Measurements from ENCODE around the gene FLRT1. TPM values are rescaled to one million over a fixed set of nuclear protein-coding genes. Genes with fewer than 3 reads are reported as not detected.

The FLRT1 gene, protein sequence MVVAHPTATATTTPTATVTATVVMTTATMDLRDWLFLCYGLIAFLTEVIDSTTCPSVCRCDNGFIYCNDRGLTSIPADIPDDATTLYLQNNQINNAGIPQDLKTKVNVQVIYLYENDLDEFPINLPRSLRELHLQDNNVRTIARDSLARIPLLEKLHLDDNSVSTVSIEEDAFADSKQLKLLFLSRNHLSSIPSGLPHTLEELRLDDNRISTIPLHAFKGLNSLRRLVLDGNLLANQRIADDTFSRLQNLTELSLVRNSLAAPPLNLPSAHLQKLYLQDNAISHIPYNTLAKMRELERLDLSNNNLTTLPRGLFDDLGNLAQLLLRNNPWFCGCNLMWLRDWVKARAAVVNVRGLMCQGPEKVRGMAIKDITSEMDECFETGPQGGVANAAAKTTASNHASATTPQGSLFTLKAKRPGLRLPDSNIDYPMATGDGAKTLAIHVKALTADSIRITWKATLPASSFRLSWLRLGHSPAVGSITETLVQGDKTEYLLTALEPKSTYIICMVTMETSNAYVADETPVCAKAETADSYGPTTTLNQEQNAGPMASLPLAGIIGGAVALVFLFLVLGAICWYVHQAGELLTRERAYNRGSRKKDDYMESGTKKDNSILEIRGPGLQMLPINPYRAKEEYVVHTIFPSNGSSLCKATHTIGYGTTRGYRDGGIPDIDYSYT
- total RNA-seq, result under 0.01 and 0.29 TPM in 2 replicates

DNA sequence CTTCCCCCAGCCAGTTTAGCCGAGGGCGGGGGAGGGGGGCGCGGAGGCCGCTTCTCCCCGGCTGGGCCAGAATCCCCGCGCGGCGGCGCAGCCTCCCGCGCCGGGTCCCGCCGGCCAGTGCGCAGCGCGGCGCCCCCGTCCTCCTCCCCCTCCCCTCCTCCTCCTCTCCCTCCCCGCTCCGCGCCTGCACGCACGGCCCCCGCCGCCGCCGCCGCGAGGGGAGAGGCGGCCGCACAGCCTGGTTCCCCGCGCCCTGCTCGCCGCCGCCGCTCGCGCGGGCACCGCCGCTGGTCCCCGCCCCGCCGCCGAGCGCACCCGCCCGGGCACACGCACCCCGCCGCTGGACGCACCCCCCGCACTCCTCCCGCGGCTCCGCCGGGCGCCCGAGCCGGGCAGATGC lies at the start of gene FLRT1:
Gene FLRT1, plus strand, starts transcription at position 356 of the 400 bp plus-strand sequence. CDS start 80,337 bp downstream, outside the sequence.
- no peak for TF ChIP-seq CTCF (IDR thresholded peaks at IDR 0.05; ENCODE audit: extremely low read depth, low read depth, low read length)
- Histone ChIP-seq H3K4me1 (ENCODE audit: insufficient read depth, low read length) (no peaks in the 10 kb centered on the region), H4K20me1 (ENCODE audit: insufficient read depth, low read length) (peaks cover 28% of the 10 kb centered on the region), H3K9me3 (ENCODE audit: low read depth, low read length) (no peaks in the 10 kb centered on the region), H3K79me2 (ENCODE audit: insufficient read depth, low read length) (no peaks in the 10 kb centered on the region), H3K36me3 (ENCODE audit: insufficient read depth, low read length) (no peaks in the 10 kb centered on the region), H3K27ac (ENCODE audit: low read depth, low read length) (no peak within 1 kb of the TSS), H3K4me3 (ENCODE audit: insufficient read depth, low read length) (peak within 1 kb of the TSS; percentile 61), H3K4me2 (ENCODE audit: insufficient read depth, low read length) (peak within 1 kb of the TSS; percentile 69), H3K27me3 (ENCODE audit: insufficient read depth, low read length) (peaks cover 26% of the 10 kb centered on the region), H2AFZ (ENCODE audit: low read length) (no peak within 1 kb of the TSS)
- DNase-seq (ENCODE audit: insufficient read length, low spot score, missing footprints), result no peak

DNA sequence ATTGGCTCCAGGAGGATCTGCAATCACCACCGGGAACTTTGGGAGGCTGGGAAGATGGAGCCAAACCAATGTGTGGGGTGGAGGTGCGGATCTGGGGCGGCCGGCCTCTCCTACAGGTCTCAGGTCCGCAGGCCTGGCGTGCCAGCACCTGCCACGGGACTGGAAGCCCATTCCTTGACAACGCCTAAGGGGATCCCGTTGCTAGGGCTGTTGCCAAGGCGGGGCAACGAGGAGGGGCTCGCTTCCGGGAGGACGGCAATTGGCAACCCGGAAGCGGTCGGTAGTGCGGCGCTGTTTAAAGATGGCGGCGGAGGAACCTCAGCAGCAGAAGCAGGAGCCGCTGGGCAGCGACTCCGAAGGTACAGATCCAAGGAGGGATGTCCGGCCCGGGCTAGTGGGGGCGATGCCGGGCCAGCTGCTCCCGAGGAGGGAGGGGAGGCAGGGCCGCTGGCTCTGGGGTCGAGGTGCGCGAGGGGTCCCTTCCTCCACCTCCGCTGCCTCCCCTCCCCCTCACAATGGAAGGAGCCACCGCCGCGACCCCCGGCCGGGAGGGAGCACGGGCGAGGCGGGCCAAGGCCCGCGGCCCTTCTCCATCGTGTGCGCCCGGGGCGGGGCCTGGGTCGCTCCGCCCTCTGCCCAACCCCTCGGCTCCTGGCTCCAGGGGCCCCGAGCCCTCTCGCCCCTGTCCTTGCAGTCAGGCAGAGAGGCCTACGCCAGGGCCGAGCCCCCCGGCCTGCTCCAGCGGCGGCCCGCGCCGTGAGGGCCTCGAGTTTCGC lies 49.4 kb upstream of the FLRT1 start, which contains the start of gene OTUB1:
Gene OTUB1, plus strand, starts transcription at position 283 of the 776 bp plus-strand sequence. Its CDS starts 19 bp downstream, at position 302.
- Histone ChIP-seq H3K9me3 (ENCODE audit: low read depth, low read length) (no peaks in the 10 kb centered on the region), H3K36me3 (ENCODE audit: insufficient read depth, low read length) (peaks cover 25% of the 10 kb centered on the region), H3K27ac (ENCODE audit: low read depth, low read length) (peak within 1 kb of the TSS; percentile 73), H4K20me1 (ENCODE audit: insufficient read depth, low read length) (peaks cover 21% of the 10 kb centered on the region), H3K79me2 (ENCODE audit: insufficient read depth, low read length) (peaks cover 64% of the 10 kb centered on the region), H2AFZ (ENCODE audit: low read length) (peak within 1 kb of the TSS; percentile 92), H3K4me2 (ENCODE audit: insufficient read depth, low read length) (peak within 1 kb of the TSS; percentile 91), H3K27me3 (ENCODE audit: insufficient read depth, low read length) (no peaks in the 10 kb centered on the region), H3K4me1 (ENCODE audit: insufficient read depth, low read length) (peaks cover 14% of the 10 kb centered on the region), H3K4me3 (ENCODE audit: insufficient read depth, low read length) (peak within 1 kb of the TSS; percentile 93)
- no peak for TF ChIP-seq CTCF (IDR thresholded peaks at IDR 0.05; ENCODE audit: extremely low read depth, low read depth, low read length)
- DNase-seq (ENCODE audit: insufficient read length, low spot score, missing footprints), result peak; percentile 100

- H3K79me2 ChIP-seq (ENCODE audit: insufficient read depth, low read length), result peaks cover 66% of the 10 kb centered on the region
- peaks cover 26% of the 10 kb centered on the region for H3K36me3 ChIP-seq (ENCODE audit: insufficient read depth, low read length)
- peaks cover 26% of the 10 kb centered on the region for H4K20me1 ChIP-seq (ENCODE audit: insufficient read depth, low read length)
- peak overlapping the region; percentile 73 for H3K27ac ChIP-seq (ENCODE audit: low read depth, low read length)
- peaks cover 14% of the 10 kb centered on the region for H3K4me1 ChIP-seq (ENCODE audit: insufficient read depth, low read length)
- H3K9me3 ChIP-seq (ENCODE audit: low read depth, low read length), result no peaks in the 10 kb centered on the region
- no peak overlapping the region for H2AFZ ChIP-seq (ENCODE audit: low read length)
- peak overlapping the region; percentile 91 for H3K4me2 ChIP-seq (ENCODE audit: insufficient read depth, low read length)
- no peaks in the 10 kb centered on the region for H3K27me3 ChIP-seq (ENCODE audit: insufficient read depth, low read length)
- DNase-seq (ENCODE audit: insufficient read length, low spot score, missing footprints), result peak; percentile 53
- peak overlapping the region; percentile 93 for H3K4me3 ChIP-seq (ENCODE audit: insufficient read depth, low read length)
- TF ChIP-seq CTCF (IDR thresholded peaks at IDR 0.05; ENCODE audit: extremely low read depth, low read depth, low read length), result no peak
Measured at GRCh38 chr11:63986932-63987513, 48.7 kb upstream of the FLRT1 start.
